ENCODE measurements around the gene HNF4A.
A peak's percentile ranks its signal among the peaks of the same experiment; 100 is the strongest.
"Not testable (repeated sequence)": the region's sequence is repeated elsewhere in the genome, so short reads cannot be mapped to it uniquely, and the experiment has no call there.

HNF4A gene

DNA sequence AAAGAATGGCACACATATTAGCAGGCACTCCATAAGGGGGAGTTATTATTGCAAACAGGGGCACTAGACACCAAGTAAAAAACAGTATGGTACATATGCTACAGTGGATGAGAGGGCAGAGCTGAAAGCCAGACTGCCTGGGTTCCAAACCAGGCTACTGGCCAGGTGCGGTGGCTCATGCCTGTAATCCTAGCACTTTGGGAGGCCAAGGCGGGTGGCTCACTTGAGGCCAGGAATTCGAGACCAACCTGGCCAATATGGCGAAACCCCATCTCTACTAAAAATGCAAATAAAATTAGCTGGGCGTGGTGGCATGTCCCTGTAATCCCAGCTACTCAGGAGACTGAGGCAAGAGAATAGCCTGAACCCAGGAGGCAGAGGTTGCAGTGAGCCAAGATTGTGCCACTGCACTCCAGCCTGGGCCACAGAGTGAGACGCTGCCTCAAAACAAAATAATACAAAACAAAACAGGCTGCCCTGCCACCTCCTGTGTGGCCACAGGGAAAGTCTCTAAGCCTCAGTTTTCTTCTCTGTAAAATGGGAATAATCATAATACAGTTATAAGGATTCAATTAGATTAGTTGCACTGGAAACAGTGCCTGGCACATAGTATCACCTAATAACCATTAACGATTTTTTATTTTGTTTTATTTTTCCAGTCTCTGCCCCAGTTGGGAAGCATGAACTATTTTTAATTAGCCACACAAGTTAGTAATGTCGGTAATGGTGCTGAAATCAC, 112.7 kb downstream of the HNF4A start:
- Mint-ChIP-seq H3K27ac (no peak overlapping the region), H3K4me1 (no peaks in the 10 kb centered on the region), H3K9me3 (no peaks in the 10 kb centered on the region), H3K4me3 (no peak overlapping the region), H3K27me3 (ENCODE audit: low read depth) (peaks cover 13% of the 10 kb centered on the region), H3K36me3 (ENCODE audit: low read depth) (no peaks in the 10 kb centered on the region)
- TF ChIP-seq, protein P1, sequence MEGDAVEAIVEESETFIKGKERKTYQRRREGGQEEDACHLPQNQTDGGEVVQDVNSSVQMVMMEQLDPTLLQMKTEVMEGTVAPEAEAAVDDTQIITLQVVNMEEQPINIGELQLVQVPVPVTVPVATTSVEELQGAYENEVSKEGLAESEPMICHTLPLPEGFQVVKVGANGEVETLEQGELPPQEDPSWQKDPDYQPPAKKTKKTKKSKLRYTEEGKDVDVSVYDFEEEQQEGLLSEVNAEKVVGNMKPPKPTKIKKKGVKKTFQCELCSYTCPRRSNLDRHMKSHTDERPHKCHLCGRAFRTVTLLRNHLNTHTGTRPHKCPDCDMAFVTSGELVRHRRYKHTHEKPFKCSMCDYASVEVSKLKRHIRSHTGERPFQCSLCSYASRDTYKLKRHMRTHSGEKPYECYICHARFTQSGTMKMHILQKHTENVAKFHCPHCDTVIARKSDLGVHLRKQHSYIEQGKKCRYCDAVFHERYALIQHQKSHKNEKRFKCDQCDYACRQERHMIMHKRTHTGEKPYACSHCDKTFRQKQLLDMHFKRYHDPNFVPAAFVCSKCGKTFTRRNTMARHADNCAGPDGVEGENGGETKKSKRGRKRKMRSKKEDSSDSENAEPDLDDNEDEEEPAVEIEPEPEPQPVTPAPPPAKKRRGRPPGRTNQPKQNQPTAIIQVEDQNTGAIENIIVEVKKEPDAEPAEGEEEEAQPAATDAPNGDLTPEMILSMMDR (IDR thresholded peaks at IDR 0.05; ENCODE audit: unreplicated experiment in 3 of 3): no peak

DNA sequence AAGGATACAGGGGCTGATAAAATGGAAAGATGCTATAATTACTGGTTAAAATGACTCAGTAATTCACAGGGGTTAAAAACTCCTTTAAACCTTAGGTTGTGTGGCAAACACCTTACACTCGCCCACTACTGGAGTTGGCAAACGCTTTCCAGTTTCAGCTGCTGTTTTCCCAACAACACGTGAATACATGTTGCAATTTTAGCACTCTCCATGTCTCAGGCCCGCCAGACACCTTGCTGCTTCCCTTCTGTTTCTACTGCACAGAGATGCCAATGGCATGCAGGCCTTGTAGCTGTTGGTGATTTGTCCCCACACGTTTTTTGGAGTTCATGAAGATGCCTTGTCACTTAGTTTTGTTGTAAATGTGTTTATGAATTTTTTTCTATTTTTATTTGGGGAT, 114.8 kb downstream of the HNF4A start:
- Mint-ChIP-seq H3K27me3 (ENCODE audit: low read depth) (peaks cover 13% of the 10 kb centered on the region), H3K4me1 (peaks cover 6% of the 10 kb centered on the region), H3K36me3 (ENCODE audit: low read depth) (no peaks in the 10 kb centered on the region), H3K9me3 (no peaks in the 10 kb centered on the region), H3K4me3 (no peak overlapping the region), H3K27ac (no peak overlapping the region)
- TF ChIP-seq, protein P1 (IDR thresholded peaks at IDR 0.05; ENCODE audit: unreplicated experiment in 3 of 3): no peak

DNA sequence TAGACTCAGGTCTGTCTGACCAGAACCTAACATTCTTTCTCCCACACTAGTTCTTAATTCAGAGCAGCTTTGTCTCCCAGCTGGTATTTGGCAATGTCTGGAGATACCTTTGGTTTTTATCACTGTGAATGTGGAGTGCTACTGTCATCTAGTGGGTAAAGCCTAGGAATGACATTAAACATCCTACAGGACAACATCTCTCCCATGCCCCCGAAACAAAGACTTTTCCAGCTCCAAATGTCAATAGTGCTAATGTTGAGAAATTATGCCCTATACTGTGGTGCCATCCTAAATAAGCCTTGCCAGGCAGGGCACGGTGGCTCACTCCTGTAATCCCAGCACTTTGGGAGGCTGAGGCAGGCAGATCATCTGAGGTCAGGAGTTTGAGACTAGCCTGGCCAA, 116.0 kb downstream of the HNF4A start:
- Mint-ChIP-seq H3K4me1 (peaks cover 14% of the 10 kb centered on the region), H3K36me3 (ENCODE audit: low read depth) (no peaks in the 10 kb centered on the region), H3K4me3 (peak overlapping the region in 1 of 3 experiments; percentile 46), H3K27me3 (ENCODE audit: low read depth) (peaks cover 5% of the 10 kb centered on the region), H3K27ac (peak overlapping the region in 1 of 3 experiments; percentile 9), H3K9me3 (no peaks in the 10 kb centered on the region)
- TF ChIP-seq, protein P1 (IDR thresholded peaks at IDR 0.05; ENCODE audit: unreplicated experiment in 3 of 3): peak; percentile 45 to 50 (median 45)

DNA sequence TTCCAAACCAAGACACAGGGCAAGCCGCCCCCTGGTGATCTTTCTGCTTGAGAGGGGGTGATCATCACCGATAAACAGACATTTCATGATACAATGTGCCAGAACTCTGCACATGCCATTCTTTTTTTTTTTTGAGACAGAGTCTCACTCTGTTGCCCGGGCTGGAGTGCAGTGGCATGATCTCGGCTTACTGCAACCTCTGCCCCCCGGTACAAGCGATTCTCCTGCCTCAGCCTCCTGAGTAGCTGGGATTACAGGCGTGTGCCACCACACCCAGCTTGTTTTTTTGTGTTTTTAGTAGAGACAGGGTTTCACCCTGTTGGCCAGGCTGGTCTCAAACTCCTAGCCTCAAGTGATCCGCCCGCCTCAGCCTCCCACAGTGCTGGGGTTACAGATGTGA, 116.8 kb downstream of the HNF4A start:
- H3K36me3 Mint-ChIP-seq (ENCODE audit: low read depth); H3K27me3 Mint-ChIP-seq (ENCODE audit: low read depth); H3K27ac Mint-ChIP-seq; H3K4me3 Mint-ChIP-seq; H3K9me3 Mint-ChIP-seq: not testable (repeated sequence)
- H3K4me1 Mint-ChIP-seq: peaks cover 22% of the 10 kb centered on the region

DNA sequence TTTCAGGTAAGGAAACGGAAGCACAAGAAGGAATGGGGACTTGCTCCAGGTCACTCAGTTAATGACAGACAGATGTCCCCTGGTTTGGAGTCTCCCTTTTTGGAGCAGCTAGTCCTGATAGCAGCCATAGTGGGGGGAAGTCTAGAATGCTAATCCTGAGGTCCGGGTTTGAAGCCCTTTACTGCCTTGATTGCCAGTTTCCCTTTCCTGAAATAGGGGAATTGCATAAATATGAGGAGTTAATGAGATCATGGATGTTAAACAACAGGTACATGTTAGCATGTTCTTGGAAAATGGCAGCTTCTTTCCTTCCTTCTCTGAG, 119.8 kb downstream of the HNF4A start:
- Mint-ChIP-seq H3K36me3 (ENCODE audit: low read depth) (peaks cover 2% of the 10 kb centered on the region), H3K4me1 (peaks cover 27% of the 10 kb centered on the region)

DNA sequence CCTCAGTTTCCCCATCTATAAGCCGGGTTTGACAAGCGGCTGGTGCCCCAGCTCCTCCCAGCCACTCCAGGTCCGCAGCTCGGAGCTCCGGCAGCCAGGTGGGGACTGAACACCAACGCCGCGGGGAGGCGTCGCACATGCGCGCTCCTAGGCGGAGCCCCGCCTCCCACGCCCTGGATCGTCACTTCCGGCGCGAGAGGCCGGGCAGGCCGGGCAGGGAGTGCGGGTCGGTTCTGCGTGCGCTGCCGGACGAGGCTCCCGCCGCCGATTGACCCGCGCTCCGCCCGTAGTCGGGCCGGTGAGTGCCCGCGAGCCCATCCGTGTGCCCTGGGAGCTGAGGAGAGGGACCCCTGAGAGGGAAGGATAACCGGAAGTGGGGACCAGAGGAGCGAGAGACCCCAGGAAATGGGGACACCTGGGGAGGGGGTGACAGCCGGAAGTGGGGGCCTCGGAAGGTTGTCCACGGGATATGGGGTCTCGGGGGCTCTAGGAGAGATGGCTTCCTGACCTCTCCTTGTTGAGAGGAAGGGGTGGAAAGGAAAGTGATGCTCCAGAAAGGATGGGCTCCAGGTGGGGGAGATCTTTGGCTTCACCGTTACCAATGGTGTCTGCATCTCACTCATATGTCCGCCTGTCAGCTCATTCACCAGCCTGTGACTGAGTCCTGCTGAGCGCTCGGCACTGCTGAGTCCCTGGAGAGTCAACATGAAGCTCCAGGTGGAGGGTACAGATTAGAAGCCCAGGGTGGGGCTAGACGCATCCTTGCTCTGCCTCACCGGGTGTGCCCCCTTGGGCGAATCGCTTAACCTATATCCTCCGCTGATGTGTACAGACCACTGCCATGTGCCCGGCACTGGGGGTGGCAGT, 120.4 kb downstream of the HNF4A start, which contains the start of gene TTPAL:
TTPAL (plus strand) TSS at position 181 of the 867 bp plus-strand sequence. CDS start 4,126 bp downstream, outside the sequence.
- Mint-ChIP-seq H3K9me3 (no peaks in the 10 kb centered on the region), H3K4me1 (peaks cover 27% of the 10 kb centered on the region), H3K36me3 (ENCODE audit: low read depth) (peaks cover 8% of the 10 kb centered on the region), H3K4me3 (peak within 1 kb of the TSS; percentile 89 to 96 (median 95)), H3K27me3 (ENCODE audit: low read depth) (no peaks in the 10 kb centered on the region), H3K27ac (peak within 1 kb of the TSS; percentile 50 to 90 (median 82))
- TF ChIP-seq, protein P1 (IDR thresholded peaks at IDR 0.05; ENCODE audit: unreplicated experiment in 3 of 3): peak in 1 of 3 experiments; percentile 27

More for the DNA sequence above, 119.8 kb downstream of the HNF4A start:
- TF ChIP-seq, protein P1 (IDR thresholded peaks at IDR 0.05; ENCODE audit: unreplicated experiment in 3 of 3): no peak
- Mint-ChIP-seq H3K4me3 (peak overlapping the region; percentile 89 to 96 (median 95)), H3K27ac (peak overlapping the region; percentile 50 to 90 (median 82)), H3K9me3 (no peaks in the 10 kb centered on the region), H3K27me3 (ENCODE audit: low read depth) (no peaks in the 10 kb centered on the region)
